Activated T-cell treated with anti-CD3 and anti-CD28 coated beads, Interleukin-2, amount 50 U/mL, for 48 hours (primary cell): ENCODE measurements around the gene RBM20.

Experiments
- DNase-seq, 2 experiments: peaks; one replicate each; pipeline ENCODE4 v3.0.0-alpha.2; 2020

Gene RBM20

DNA sequence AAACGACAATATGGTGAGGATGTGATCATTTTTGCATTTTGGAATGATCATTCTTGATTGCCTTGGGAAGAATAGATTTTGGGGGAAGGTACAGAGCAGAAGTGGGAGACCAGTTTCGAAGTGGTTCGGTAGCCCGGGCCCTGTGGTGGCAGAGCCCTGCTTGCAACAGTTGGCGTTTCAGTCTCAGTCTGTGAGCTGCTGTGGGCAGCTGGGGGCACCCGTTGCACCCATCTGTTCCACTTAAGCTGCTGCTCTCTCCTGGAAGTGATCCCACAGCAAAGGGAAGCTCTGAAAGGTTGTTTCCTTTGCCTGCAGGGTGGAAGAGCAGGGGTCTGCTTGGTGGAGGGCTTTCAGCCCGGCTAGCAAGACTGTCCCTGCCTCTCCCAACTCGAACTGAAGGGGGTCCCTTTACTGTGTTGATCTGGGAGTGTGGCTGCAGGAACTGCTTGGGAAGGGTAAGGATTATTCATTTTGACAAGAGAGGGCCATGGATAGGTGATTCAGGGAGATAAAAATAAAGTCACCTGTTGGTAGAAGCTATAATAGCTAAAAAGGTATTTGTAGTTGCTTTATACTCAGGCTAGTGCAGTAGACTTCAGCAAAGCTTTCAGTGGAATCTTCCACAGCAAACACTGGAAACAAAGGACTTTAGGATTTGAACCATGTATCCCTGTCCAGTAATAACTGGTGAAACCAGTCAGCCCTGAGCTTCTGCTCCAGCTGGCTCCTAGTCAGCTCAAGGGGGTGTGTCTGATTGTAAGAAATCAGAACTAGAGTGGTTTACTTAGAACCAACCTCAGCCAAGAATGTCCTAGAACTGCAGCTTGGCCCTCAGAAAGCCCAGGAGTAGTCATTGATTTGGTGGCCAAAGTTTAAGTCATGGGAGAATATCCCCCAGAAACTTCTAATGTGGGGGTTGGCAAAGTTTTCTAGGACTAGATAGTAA lies 174.4 kb downstream of the RBM20 start:
- no peak for DNase-seq

DNA sequence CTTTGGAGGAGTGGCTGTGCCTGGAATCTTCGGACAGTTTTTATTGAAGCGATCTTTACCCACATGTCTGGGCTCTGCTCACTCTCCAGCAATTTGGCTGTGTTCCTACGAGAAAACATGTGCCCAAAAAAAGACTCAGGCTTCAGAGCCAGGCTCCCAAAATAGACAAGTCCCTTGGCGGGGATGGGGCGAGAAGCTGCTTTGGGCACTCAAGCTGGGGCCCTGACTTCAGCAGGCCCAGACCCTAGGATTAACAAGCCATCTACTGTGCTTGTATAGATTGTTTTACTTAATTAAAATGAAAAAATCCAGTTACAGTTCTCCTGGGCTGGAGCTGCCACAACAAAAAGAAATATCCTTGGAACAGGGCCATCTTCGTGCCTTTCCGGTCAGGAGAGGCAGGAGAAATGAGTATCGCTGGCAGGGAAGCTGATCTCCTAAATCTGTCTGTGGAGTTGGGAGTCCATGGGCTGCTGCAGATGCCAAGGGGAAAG lies 176.2 kb downstream of the RBM20 start:
- no peak for DNase-seq

- DNase-seq, result no peak
Measured at GRCh38 chr10:110821508-110821907, 177.4 kb downstream of the RBM20 start.

DNA sequence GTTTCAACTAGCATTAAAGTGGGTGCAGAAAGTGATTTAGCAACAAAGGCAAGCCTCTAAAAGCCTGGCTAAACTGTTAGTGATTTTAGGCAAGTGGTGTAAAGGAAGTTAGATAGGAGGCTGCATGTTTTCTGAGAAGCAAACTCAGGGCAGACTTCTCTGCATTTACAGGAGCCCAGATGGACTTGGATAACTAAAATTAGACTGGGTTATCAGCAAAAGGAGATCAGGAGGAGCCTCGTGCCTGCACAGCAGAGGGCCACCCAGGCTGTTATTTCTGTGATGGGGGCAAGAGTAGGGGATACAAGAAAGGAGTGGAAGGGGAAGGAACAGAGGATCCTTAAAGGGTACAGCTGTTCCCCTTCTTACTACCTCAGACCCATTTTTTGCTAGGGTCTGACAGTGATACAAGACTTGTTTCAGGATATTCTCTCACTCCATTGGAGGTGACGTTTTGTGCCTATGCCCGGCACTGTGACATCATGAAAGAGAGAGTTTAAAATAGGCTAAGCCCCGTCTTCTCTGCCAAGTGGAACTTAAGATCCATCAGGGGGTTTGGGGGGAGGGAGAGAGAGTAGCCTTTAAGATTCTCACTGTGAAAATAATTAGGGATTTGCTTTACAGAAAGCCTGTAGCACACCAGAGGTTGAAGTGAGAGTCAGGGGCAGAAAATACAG lies 178.0 kb downstream of the RBM20 start:
- DNase-seq, result no peak

DNA sequence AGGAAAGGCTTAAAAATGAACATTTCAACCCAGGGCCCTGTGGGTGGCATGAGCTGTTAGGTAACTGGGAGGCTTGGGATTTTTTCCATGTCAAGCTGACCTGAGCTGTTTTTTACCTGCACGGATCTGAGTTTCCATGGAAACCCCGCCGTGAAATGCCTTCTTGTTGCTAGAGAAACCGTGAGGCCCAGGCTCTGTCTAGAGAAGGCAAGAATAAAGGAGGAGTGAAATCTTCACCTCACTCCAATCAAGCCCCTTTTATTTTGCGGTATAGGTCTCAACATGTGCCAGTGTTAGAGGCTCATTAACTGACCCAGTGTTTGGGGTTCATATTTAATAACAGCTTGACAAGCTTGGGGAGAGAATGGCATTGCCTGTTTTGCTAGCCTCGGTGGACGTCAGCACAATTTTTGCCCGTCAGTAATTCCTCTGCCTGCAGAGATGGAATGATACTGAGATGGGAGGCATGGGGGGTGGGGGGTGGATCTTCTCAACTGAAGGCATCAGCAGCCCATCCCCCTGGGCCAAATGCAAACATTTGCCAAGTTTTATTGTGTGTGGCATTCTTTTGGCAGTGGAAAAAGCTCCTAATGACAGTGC lies 178.7 kb downstream of the RBM20 start:
- no peak for DNase-seq

GRCh38 chr10:110824152-110824441 lies 180.0 kb downstream of the RBM20 start:
- no peak for DNase-seq

DNA sequence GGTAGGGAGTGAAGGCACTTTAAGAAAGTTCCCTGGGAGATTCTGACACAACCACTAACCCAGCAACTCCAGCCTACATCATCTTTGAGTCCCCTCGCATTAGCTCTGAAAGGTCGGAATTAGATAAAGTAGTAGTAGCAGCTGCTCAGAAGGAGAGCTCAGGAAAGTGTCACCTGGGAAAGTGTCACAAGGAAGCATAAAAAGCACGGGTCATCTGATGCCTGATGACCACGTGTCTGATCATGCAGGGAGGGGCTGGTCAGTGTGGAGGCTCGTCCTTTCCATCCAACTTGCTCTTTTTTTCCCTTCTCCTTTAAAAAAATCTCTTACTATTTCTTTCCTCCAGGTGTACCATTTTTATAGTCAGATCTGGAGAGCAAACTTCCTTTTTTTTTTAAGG lies 180.5 kb downstream of the RBM20 start:
- DNase-seq, result no peak

GRCh38 chr10:110825508-110825907 lies 181.4 kb downstream of the RBM20 start:
- no peak for DNase-seq

DNA sequence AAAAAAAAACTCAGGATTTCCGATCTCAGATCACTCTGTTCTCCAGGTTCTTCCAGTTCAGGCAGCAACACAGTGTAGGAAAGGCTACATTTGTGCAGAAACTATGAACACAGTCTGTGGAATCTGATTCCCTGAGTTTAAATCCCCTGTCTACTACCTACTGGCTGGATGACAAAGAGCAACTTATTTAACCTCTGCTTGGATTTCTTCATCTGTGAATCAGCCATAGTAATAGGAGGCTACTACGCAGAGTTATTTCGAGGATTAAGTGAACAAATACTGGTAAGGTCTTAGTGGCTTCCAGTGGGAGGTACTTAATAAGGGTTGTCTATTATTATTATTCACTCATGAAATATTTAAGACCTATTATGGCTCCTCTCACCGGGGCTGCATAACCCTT lies 183.3 kb downstream of the RBM20 start:
- DNase-seq, result no peak

- no peak for DNase-seq
Measured at GRCh38 chr10:110827875-110828274, 183.7 kb downstream of the RBM20 start.

- DNase-seq, result no peak
Measured at GRCh38 chr10:110828525-110828924, 184.4 kb downstream of the RBM20 start.

DNA sequence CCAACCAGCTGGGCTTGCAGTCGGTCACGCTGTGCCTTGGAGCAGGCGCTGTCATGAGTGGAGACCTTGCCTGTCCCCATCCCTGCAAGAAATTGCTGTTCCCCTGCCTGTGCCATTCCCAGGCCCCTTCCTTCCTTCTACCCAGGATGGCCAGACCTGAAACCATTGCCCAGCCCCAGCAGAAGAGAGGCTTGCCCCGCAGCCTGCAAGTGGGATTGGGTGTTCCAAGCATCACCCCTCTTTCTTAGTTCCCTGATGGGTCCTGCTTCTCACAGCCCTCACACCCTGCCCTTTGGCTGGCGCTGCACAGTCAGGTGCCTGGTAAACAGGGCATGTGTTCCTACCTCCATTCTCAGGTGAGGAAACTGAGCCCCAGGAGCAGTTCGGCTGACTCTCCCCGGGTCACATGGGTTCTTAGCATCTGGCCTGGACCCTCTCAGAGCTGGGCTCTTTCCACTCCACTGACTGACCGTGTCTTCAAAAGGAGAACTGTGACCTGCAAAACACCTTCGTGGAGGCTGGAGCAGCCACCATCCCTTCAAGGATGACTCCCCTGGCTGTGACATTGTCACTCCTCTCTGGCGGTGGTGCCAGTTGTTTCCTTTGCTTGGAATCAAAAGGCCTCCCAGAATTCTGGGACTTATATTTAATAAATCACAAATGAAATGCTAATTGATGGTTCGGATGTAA lies 185.7 kb downstream of the RBM20 start:
- no peak for DNase-seq

- DNase-seq, result no peak
Measured at GRCh38 chr10:110833234-110833940, 189.3 kb downstream of the RBM20 start.

- DNase-seq, result no peak
Measured at GRCh38 chr10:110833941-110834628, 189.9 kb downstream of the RBM20 start.

- DNase-seq, result peak; percentile 43 to 46
Measured at GRCh38 chr10:110834629-110835301, 190.6 kb downstream of the RBM20 start.

DNA sequence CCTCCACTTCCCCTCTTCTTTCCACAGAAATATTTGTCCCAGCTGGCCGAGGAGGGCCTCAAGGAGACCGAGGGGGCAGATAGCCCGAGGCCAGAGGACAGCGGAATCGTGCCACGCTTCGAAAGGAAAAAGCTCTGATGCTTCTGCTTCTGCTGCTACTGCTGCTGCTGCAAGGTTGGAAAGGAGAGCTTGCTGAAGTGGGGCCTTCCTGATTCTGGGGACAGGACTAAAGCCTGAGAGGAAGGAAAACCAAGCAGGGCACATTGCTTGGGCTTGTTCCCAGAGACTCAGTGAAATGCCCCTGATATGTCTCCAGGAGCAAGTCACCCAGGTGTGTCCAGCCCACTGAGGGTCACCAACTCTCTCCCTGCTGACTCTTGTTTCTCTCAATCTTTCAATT lies 191.7 kb downstream of the RBM20 start:
- no peak for DNase-seq

GRCh38 chr10:110836706-110837105 lies 192.6 kb downstream of the RBM20 start:
- DNase-seq, result no peak

DNA sequence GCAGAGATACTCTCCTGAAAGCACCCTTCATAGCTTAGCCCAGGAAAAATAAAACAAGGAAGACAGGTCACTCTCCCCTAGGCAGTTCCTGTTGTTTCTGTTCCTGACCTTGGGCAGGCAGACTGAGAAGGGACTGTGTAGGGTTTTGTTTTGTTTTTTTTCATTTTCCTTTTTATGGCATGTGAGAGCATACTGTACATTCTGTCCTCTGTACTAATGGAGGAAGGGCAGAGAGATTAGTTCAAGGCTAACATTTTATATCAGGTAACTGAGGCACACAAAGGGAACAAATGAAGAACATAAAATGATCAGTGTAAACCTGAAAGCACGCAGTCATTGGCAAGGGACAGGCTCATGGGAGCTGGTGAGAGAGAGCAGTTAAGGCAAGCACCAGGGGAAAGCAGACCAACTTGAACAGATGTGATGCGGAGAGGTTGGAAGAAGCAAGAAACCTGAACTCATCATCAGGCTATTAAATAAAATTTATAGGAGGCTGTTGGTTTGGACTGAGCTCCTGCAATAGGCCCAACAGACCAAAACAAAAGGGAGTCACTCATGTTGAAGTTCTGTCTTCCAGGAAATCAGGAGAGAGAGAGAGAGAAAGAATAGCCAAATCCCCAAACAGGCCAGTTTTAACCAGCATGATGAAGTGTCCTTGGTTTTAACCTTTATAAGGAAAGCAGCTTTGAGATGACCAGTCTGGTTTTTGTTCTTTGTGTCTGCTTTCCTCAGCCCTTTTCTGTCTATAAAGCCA lies 193.5 kb downstream of the RBM20 start:
- no peak for DNase-seq

DNA sequence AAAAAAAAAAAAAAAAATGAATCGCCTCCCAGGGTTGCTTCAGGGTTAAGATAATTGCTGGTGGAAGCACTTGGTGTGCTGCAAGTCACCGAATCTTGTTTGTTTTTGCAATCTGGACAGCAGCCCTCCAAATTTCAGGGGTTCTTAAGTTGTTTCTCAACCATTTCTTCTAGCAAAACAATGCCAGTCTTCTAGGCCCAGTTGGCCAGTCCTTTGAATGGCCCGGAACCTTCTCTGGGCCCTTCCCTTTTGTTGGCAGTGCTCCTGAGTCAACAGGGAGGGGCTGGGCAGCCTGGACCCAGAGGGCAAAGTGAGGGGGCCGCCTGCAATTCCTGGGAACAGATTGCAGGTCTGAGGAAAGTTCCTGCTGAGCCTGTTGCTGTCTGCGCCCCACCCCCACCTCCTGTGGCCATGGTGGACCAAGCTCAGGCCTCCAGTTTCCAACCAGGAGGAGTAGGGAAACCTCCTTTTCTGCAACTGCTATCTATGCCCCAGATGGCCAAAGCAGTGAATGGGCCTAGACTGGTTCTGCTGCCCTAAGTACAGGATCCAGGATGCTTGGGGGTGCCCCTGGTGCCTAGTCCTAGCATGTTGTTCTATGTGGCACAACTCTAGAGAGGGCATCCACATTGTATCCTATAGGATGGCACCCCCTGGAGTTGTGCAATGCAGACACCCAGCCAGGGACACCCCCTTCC lies 196.2 kb downstream of the RBM20 start:
- no peak for DNase-seq

- DNase-seq, result no peak
Measured at GRCh38 chr10:110840923-110841428, 196.8 kb downstream of the RBM20 start.
